IMR-90 (cell line): Measurements from ENCODE around the gene RER1. TPM values are rescaled to one million over a fixed set of nuclear protein-coding genes. Genes with fewer than 3 reads are reported as not detected.

Experiments used
- ATAC-seq: fragments of 200-7000 bp; cut with Tn5 transposase; 2 replicates; pipeline ENCODE4 v1.9.1; 2020; ENCODE audit warnings: low read depth, mild to moderate bottlenecking, moderate library complexity
- BruUV-seq: library from RNA; stranded (reverse); fragments of 400-500 nt; replicated peaks from 2 replicates; lab custom pipeline; 2021; lab: Mats Ljungman, UMichigan
- CTCF ChIA-PET: fragments of 300-600 bp; formaldehyde crosslinking; extraction: SDS; loops from one replicate; lab custom pipeline; 2021; ENCODE audit warnings: antibody characterized with exemption; lab: Yijun Ruan, JAX
- POLR2A ChIA-PET: fragments of 300-600 bp; sonication (Branson Sonifier 250); formaldehyde crosslinking; loops from one replicate; lab custom pipeline; 2022; ENCODE audit warnings: antibody characterized with exemption; ENCODE audit not compliant: unreplicated experiment; lab: Charles Lee
- DNase-seq: peaks from one replicate; pipeline ENCODE4 v3.0.0; 2013
- H2AFZ ChIP-seq: replicated peaks from 2 replicates; pipeline ENCODE3; 2013; ENCODE audit warnings: low read length, mild to moderate bottlenecking; ENCODE audit not compliant: poor library complexity
- H2AK5ac ChIP-seq: 2 replicates; pipeline ENCODE4 v1.6.1; 2013; ENCODE audit warnings: low read depth, low read length, inconsistent platforms
- H2AK9ac ChIP-seq: replicated peaks from 2 replicates; pipeline ENCODE3; 2013; ENCODE audit warnings: mild to moderate bottlenecking, low read depth, low read length, moderate library complexity; ENCODE audit not compliant: poor library complexity
- H2BK120ac ChIP-seq: 2 replicates; pipeline ENCODE4 v1.6.1; 2013; ENCODE audit warnings: low read depth, low read length, inconsistent platforms
- H2BK15ac ChIP-seq: 3 replicates; pipeline ENCODE4 v1.6.1; 2013; ENCODE audit warnings: low read depth, low read length, inconsistent platforms
- H2BK20ac ChIP-seq: 2 replicates; pipeline ENCODE4 v1.6.1; 2013; ENCODE audit warnings: low read depth, mild to moderate bottlenecking, inconsistent platforms, low read length, moderate library complexity
- H2BK5ac ChIP-seq: 2 replicates; pipeline ENCODE4 v1.6.1; 2013; ENCODE audit warnings: mild to moderate bottlenecking, low read depth, low read length, inconsistent platforms; ENCODE audit not compliant: poor library complexity, severe bottlenecking
- H3K14ac ChIP-seq: replicated peaks from 2 replicates; pipeline ENCODE4 v1.6.1; 2013; ENCODE audit warnings: low read depth, low read length, inconsistent platforms
- H3K18ac ChIP-seq: 2 replicates; pipeline ENCODE4 v1.6.1; 2013; ENCODE audit warnings: low read depth, low read length, control low read depth
- H3K23ac ChIP-seq: 2 replicates; pipeline ENCODE4 v1.6.1; 2013; ENCODE audit warnings: low read depth, low read length, inconsistent platforms
- H3K27ac ChIP-seq: 2 replicates; pipeline ENCODE4 v1.5.1; 2013; ENCODE audit warnings: mild to moderate bottlenecking, control low read depth, low read length; ENCODE audit not compliant: insufficient read depth
- H3K27me3 ChIP-seq: 2 replicates; pipeline ENCODE4 v1.6.1; 2013; ENCODE audit warnings: low read length; ENCODE audit not compliant: control insufficient read depth, insufficient read depth
- H3K36me3 ChIP-seq: 2 replicates; pipeline ENCODE4 v1.6.1; 2013; ENCODE audit warnings: low read length, mixed read lengths; ENCODE audit not compliant: control insufficient read depth, insufficient read depth
- H3K4ac ChIP-seq: 2 replicates; pipeline ENCODE4 v1.6.1; 2013; ENCODE audit warnings: low read depth, low read length, inconsistent platforms
- H3K4me1 ChIP-seq: 2 replicates; pipeline ENCODE4 v1.6.1; 2013; ENCODE audit warnings: low read length, mixed read lengths; ENCODE audit not compliant: control insufficient read depth, insufficient read depth
- H3K4me2 ChIP-seq: 2 replicates; pipeline ENCODE4 v1.6.1; 2013; ENCODE audit warnings: low read depth, mild to moderate bottlenecking, control low read depth, low read length, moderate library complexity
- H3K4me3 ChIP-seq: 2 replicates; pipeline ENCODE4 v1.5.1; 2013; ENCODE audit warnings: low read depth, mild to moderate bottlenecking, control low read depth, low read length, moderate library complexity; ENCODE audit not compliant: insufficient read depth
- H3K56ac ChIP-seq: 2 replicates; pipeline ENCODE4 v1.6.1; 2013; ENCODE audit warnings: low read length, inconsistent platforms; ENCODE audit not compliant: insufficient read depth; ENCODE audit errors: extremely low read depth
- H3K79me1 ChIP-seq, 2 experiments: 2 replicates each; pipeline ENCODE4 v1.6.1; 2013; ENCODE audit warnings: low read length in 2 of 2, inconsistent platforms in 1 of 2, low read depth in 1 of 2
- H3K9ac ChIP-seq: 2 replicates; pipeline ENCODE4 v1.6.1; 2013; ENCODE audit warnings: low read depth, low read length, control low read depth
- H3K9me1 ChIP-seq: 2 replicates; pipeline ENCODE4 v1.6.1; 2013; ENCODE audit warnings: low read length, inconsistent platforms; ENCODE audit not compliant: insufficient read depth
- H3K9me3 ChIP-seq: 2 replicates; pipeline ENCODE4 v1.6.1; 2013; ENCODE audit warnings: low read length; ENCODE audit not compliant: control insufficient read depth, insufficient read depth
- H4K20me1 ChIP-seq: 2 replicates; pipeline ENCODE4 v1.6.1; 2013; ENCODE audit warnings: low read length, inconsistent platforms; ENCODE audit not compliant: insufficient read depth
- H4K5ac ChIP-seq: 2 replicates; pipeline ENCODE4 v1.6.1; 2013; ENCODE audit warnings: mild to moderate bottlenecking, low read depth, low read length, control low read depth
- H4K8ac ChIP-seq, 2 experiments: 2 replicates each; pipeline ENCODE4 v1.6.1; 2013; ENCODE audit warnings: low read depth in 2 of 2, low read length in 2 of 2, control low read depth in 1 of 2, inconsistent platforms in 1 of 2
- H4K91ac ChIP-seq: 2 replicates; pipeline ENCODE4 v1.6.1; 2013; ENCODE audit warnings: low read depth, low read length, inconsistent platforms; ENCODE audit not compliant: insufficient read depth
- CHD1 ChIP-seq: IDR thresholded peaks from 2 replicates; pipeline ENCODE4 v1.6.1; 2012; ENCODE audit warnings: low read depth, low read length, improper control_type of control experiment
- FOS ChIP-seq: fragments of 150-350 bp; IDR thresholded peaks from 2 replicates; pipeline ENCODE4 v1.6.1; 2016; ENCODE audit warnings: low read depth, low read length
- MAFK ChIP-seq: IDR thresholded peaks from 2 replicates; pipeline ENCODE4 v1.6.1; 2012; ENCODE audit warnings: low read depth, low read length, improper control_type of control experiment
- MAZ ChIP-seq: IDR thresholded peaks from 2 replicates; pipeline ENCODE4 v1.6.1; 2012; ENCODE audit warnings: low read depth, mild to moderate bottlenecking, low read length, improper control_type of control experiment, moderate library complexity, borderline replicate concordance
- MXI1 ChIP-seq: IDR thresholded peaks from 2 replicates; pipeline ENCODE4 v1.6.1; 2012; ENCODE audit warnings: low read depth, mild to moderate bottlenecking, low read length, moderate library complexity, borderline replicate concordance
- NFE2L2 ChIP-seq: fragments of 150-350 bp; IDR thresholded peaks from 2 replicates; pipeline ENCODE4 v1.6.1; 2016; ENCODE audit warnings: low read depth, mild to moderate bottlenecking, low read length
- POLR2A ChIP-seq: IDR thresholded peaks from 2 replicates; pipeline ENCODE4 v1.6.1; 2012; ENCODE audit warnings: mild to moderate bottlenecking, low read depth, low read length
- RCOR1 ChIP-seq: IDR thresholded peaks from 2 replicates; pipeline ENCODE4 v1.6.1; 2012; ENCODE audit warnings: mild to moderate bottlenecking, low read length, improper control_type of control experiment; ENCODE audit not compliant: insufficient replicate concordance
- RFX5 ChIP-seq: IDR thresholded peaks from 2 replicates; pipeline ENCODE4 v1.8.0; 2012; ENCODE audit warnings: low read depth, mild to moderate bottlenecking, low read length, moderate library complexity
- SMC3 ChIP-seq: fragments of 150-350 bp; IDR thresholded peaks from 2 replicates; pipeline ENCODE4 v1.6.1; 2016; ENCODE audit warnings: low read depth, mild to moderate bottlenecking, antibody characterized with exemption, low read length, moderate library complexity
- WGBS, 2 experiments: methylation state at CpG; one replicate each; pipeline versions ENCODE4 v1.1.5 to v1.1.7; 2013; ENCODE audit warnings: missing lambda C conversion rate in 2 of 2; ENCODE audit not compliant: insufficient read length in 1 of 2; ENCODE audit errors: extremely low coverage in 2 of 2; 5-methylcytosine and 5-hydroxymethylcytosine counted together
- dilution Hi-C: fragments of 300-500 bp; cut with HindIII; formaldehyde crosslinking; loops from one replicate; pipeline ENCODE4 v1.14.3; 2018; ENCODE audit warnings: low sequenced_read_pairs; ENCODE audit not compliant: unreplicated experiment
- in situ Hi-C: fragments of 300-500 bp; cut with MboI; formaldehyde crosslinking; loops from 3 replicates; pipeline ENCODE4 v1.14.3; 2019; ENCODE audit warnings: low sequenced_read_pairs, inconsistent platforms, mixed read lengths
- intact Hi-C: fragments of 100-400 bp; cut with micrococcal nuclease; formaldehyde crosslinking; loops from 2 replicates; pipeline ENCODE4 v1.10.0; 2022
- polyA plus RNA-seq, 3 experiments: library from polyadenylated mRNA; depleted of rRNA; stranded (reverse); fragments of >200 nt; gene quantifications; 2 replicates each; pipeline ENCODE4 v1.2.3, GENCODE V29; 2012; ENCODE audit warnings: low replicate concordance in 1 of 3
- total RNA-seq: library from RNA; depleted of rRNA; stranded (reverse); fragments of >200 nt; gene quantifications from 2 replicates; pipeline ENCODE4 v1.2.3, GENCODE V29; 2012

RER1 gene
- total and polyA plus RNA-seq, 2 of the 4 experiments (the other 2 are of a cell fraction) = 47.1 to 240 TPM

GRCh38 chr1:2427051-2427450 is 35.4 kb downstream of the RER1 start:
- dilution Hi-C loops = no loop called here
- H2AK5ac ChIP-seq = no peak overlapping the region

More at GRCh38 chr1:2427051-2427450, 35.4 kb downstream of the RER1 start:
- no peak overlapping the region for H3K27ac ChIP-seq
- peaks cover 11% of the 10 kb centered on the region for H3K9me3 ChIP-seq
- H3K9ac ChIP-seq = no peak overlapping the region
- in situ Hi-C loops (loop anchor here (25.0 kb wide), 1 partner anchor 635 kb away; the partner anchor contains the start of gene PRDM16), intact Hi-C loops (no loop called here)
- no peak overlapping the region for H3K23ac ChIP-seq
- no peak overlapping the region for H3K56ac ChIP-seq
- H3K27me3 ChIP-seq = peaks cover 15% of the 10 kb centered on the region
- no peaks in the 10 kb centered on the region; the same call in 1 of the 2 replicates for H4K20me1 ChIP-seq
- DNase-seq (no peak), ATAC-seq (no peak)
- H2BK15ac ChIP-seq = no peak overlapping the region
- H3K14ac ChIP-seq = no peak overlapping the region
- no peak overlapping the region for H4K5ac ChIP-seq
- CTCF ChIA-PET = interaction anchor here (1.1 kb wide), 1 partner anchor 121 kb away, joined by 3 read pairs; no protein-coding TSS in a partner anchor
- BruUV-seq = no TSS peak
- no peaks in the 10 kb centered on the region for H3K4me1 ChIP-seq
- H2BK20ac ChIP-seq = no peak overlapping the region
- POLR2A ChIA-PET = no interaction called here
- H2AFZ ChIP-seq = no peak overlapping the region
- no peak for TF ChIP-seq NFE2L2
- TF ChIP-seq FOS = no peak
- no peak for TF ChIP-seq MAZ
- TF ChIP-seq MAFK = no peak
- TF ChIP-seq RFX5 = no peak
- no peak for TF ChIP-seq MXI1
- TF ChIP-seq CHD1 = no peak
- no peak for TF ChIP-seq POLR2A
- TF ChIP-seq SMC3 = no peak
- TF ChIP-seq RCOR1 = no peak
- H3K18ac ChIP-seq = no peak overlapping the region
- H4K91ac ChIP-seq = no peak overlapping the region
- H3K4me2 ChIP-seq = no peak overlapping the region
- H3K4ac ChIP-seq = no peak overlapping the region
- H3K36me3 ChIP-seq = no peaks in the 10 kb centered on the region
- H3K9me1 ChIP-seq = no peaks in the 10 kb centered on the region
- no peak overlapping the region for H3K4me3 ChIP-seq
- no CpG with 5 or more reads among the region's 18 CpGs for WGBS, 2 experiments
- H4K8ac ChIP-seq = no peak overlapping the region
- H2AK9ac ChIP-seq = no peak overlapping the region
- no peaks in the 10 kb centered on the region for H3K79me1 ChIP-seq
- H2BK5ac ChIP-seq = no peak overlapping the region
- no peak overlapping the region for H2BK120ac ChIP-seq
